NCI-H128 (cell line): ENCODE results near the gene SYNGR2.
"Not testable (repeated sequence)": the region's sequence is repeated elsewhere in the genome, so short reads cannot be mapped to it uniquely, and the experiment has no call there.

Experiments used
- DNase-seq: peaks from one replicate; lab custom pipeline; 2025; ENCODE audit not compliant: unreplicated experiment; lab: John Stamatoyannopoulos, UW

SYNGR2 gene

DNA sequence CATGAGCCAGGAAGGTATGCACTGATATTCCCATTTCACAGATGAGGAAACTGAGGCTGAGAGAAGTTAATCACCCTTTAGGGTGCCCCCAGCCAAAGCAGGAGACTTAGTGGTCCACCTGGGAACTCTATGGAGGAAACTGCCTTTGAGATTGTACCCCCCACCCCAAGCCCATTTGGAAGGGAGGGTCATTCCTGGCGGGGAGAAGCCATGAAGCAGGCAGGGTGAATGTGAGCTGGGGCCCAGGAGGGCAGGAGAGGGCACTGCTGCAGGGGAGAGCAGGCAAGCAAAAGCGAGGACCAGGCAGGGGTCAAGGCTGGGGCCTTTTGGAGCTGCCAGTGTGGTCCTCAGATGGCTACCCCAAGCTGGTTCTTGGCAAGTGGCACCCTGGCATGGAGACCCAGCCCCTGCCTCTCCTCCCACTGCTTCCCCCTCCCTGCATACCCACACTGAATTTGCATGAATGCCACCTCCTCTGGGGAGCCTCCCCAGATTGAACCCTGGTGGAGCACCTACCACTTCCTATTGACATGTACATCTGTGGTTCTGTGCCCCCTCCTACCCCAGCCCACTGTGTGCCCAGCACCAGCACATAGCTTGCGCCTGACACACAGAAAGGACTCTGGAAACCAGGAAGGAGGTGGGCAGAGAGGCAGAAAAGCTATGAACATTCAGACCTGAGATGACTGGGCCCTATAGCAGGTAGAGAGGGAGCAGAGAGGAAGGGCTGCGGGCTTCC, 38.9 kb upstream of the SYNGR2 start:
- DNase-seq: no peak

DNA sequence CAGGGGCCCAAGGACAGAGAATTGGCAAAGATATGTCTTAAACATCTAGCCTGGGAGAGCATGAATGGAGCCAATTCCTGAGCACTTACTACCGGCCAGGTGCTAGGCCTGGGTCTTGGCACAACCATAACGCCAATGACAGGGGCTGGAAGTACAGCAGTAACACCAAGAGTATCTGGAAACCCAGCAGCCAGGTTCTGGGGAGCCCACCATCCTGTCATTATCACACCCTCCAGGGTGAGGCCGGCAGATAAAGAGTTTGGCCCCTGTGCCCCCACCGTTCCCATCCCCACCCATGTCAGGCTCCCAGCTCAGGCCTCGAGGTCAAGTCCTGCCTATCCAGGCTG, 38.3 kb upstream of the SYNGR2 start:
- no peak for DNase-seq

GRCh38 chr17:78130437-78131101, 37.8 kb upstream of the SYNGR2 start, which contains the start of gene TMC8:
TMC8 (plus strand) TSS chr17:78130771; CDS start chr17:78131589, 818 bp downstream.
- no peak for DNase-seq

DNA sequence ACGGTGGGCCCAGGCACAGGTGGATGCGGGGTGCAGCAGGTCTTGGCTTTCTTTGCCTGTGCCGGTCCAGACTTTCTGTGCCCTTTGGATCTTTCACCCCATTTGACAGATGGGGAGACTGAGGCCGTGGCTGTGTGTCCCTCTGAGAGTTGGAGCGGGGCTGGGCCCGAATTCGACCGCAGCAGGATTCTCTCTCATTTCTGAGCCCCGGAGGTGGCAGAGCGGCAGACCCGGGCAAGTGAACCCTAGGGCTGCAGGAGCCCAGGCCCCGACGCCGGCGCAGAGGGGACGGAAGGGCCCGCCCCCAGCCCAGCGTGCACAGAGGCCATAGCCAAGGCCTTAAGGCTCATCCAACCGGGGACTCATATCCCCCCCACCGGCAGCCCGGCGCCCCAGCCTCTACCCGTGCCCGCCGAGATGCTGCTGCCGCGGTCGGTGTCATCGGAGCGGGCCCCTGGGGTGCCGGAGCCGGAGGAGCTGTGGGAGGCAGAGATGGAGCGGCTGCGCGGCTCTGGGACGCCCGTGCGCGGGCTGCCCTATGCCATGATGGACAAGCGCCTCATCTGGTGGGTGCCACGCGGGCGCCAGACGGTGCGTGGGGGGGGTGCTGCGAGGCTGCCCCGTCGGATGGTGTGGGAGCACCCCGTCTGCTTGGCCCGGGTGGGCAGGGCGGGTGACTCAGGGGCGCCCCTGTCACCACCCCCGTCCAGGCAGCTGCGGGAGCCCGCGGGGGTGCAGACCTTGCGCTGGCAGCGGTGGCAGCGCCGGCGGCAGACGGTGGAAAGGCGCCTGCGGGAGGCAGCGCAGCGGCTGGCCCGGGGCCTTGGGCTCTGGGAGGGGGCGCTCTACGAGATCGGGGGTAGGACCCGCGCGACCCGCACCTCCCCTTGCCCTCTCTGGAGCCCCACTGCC, 37.0 kb upstream of the SYNGR2 start:
- DNase-seq: no peak

DNA sequence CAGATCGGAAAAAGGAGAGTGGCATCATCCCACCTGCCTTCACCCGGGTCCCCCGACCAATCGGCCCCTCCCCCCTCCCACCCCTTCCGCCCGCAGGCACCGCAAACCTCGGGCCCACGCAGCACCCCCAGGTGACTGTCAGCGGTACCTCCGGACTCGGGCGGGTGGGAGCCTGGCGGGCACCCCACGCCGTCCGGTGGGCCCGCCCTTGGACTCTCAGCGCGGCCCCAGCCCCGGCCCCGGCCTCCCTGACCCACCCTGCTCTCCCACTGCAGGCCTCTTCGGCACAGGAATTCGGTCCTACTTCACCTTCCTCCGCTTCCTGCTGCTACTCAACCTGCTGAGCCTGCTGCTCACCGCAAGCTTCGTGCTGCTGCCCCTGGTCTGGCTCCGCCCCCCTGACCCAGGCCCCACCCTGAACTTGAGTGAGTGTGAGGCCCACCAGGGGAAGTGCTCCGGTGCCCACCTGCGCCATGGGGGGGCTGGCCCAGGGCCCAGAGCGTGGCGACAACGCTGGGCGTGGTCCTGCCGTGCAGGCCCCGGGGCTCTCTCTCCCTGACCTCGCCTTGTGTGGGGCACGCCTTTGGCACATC, 36.2 kb upstream of the SYNGR2 start:
- no peak for DNase-seq

DNA sequence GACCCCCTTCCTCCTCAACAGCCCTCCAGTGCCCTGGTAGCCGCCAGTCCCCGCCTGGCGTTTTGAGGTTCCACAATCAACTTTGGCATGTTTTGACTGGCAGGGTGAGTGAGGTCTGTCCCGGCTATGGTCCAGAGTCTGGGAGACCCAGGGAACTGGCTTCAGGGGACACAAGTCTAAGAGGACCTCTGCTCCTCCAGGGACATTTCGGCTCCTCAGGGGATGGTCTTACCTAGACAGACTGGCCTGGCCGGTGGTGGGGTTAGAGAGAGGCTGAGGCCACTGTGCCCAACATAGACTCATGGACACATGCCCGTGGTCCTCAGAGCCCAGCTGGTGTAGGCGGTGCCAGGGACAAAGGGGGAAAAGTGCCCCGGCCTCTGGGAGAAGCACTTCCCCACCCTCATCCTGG, 35.6 kb upstream of the SYNGR2 start:
- DNase-seq: no peak

DNA sequence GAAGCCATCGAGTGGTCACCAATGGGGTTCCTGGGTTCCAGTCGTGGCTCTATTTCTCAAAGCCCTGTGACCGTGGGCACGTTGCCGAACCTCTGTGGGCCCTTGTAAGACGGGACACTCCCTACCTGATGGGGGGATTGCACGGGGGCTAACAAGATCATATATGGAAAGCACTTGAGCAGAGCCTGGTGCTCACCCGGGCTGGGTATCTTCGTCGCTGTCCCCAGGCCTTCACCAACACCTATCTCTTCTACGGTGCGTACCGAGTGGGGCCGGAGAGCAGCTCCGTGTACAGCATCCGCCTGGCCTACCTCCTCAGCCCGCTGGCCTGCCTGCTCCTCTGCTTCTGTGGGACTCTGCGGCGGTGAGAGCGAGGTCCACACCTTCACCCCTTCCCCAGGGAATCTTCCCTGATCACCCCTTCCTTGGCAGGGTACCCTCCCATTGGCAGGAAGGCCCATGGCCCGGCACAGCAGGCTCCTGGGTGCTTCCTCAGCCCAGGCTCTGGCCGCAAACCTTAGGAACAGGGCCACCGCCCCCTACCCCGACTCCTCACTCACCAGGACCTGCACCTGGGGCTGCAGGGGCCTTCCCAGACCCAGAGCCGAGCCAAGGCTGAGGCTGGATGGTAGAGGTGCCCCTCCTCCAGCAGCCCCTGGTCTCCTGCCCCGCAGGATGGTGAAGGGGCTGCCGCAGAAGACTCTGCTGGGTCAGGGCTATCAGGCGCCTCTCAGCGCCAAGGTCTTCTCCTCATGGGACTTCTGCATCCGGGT, 35.0 kb upstream of the SYNGR2 start:
- DNase-seq: no peak

- no peak for DNase-seq
Observed at GRCh38 chr17:78133971-78134898, 34.1 kb upstream of the SYNGR2 start.

- DNase-seq: no peak
Observed at GRCh38 chr17:78134899-78135385, 33.4 kb upstream of the SYNGR2 start.

DNA sequence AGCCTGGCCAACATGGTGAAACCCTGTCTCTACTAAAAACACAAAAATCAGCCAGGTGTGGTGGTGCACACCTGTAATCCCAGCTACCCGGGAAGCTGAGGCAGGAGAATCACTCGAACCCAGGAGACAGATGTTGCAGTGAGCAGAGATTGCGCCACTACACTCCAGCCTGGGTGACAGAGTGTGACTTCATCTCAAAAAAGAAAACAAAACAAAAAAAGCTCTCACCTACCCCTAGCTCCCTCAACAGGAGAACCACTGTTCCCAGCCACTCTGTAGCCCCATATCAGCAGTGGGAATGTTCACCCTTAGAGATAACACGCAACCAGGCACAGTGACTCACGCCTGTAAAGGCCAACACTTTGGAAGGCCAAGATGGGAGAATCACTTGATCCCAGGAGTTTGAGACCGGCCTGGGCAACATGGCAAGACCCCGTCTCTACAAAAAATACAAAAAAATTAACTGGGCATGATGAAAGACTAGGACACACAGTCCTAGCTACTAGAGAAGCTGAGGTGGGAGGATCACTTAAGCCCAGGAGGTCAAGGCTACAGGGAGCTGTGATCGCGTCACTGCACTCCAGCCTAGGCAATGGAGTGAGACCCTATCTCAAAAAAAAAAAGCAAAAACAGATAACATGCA, 32.4 kb upstream of the SYNGR2 start:
- DNase-seq: no peak

GRCh38 chr17:78137392-78138203, 30.8 kb upstream of the SYNGR2 start:
- DNase-seq: no peak

- no peak for DNase-seq
Observed at GRCh38 chr17:78138204-78139060, 29.9 kb upstream of the SYNGR2 start.

DNA sequence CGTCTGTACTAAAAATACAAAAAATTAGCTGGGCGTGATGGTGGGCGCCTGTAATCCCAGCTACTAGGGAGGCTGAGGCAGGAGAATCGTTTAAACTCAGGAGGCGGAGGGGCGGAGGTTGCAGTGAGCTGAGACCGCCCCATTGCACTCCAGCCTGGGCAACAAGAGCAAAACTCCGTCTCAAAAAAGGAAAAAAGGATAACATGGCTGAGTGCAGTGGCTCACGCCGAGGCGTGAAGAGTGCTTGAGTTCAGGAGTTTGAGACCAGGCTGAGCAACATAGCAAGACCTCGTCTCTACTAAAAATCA, 28.6 kb upstream of the SYNGR2 start:
- DNase-seq: not testable (repeated sequence)

- DNase-seq: peak; percentile 79
Observed at GRCh38 chr17:78140169-78141051, 28.0 kb upstream of the SYNGR2 start.

DNA sequence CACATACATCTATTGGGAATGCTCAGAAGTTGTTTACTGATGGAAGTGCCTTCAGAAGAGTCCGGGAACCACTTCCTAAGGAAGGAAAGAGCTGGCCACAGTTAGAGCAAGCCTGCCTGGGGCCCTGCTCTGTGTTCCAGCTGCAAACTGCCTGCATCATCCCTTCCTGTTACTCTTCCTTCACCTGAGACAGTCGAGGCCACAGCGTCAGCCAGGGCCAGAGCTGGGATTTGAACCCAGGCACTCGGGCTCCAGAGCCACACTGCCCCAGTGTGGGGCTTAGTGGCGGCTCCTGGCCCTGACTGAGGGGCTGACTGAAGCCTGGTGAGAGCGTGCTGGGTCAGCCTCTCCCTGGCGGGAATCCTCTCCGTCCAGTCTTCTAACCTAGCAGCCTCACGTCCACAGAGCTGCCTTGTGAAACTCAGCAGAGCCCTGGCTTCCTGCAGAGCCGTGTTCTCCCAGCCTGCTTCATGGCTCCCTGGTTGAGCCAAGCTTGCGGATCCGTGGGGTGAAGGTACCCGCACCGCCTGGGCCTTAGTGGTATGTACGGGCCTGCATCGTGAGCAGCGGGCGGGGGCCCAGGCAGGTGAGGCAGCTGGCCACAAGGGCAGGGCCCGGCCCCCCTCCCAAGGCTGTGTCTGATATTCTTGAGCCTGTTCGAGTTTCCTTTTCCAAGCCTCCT, 26.8 kb upstream of the SYNGR2 start:
- no peak for DNase-seq
